CD4-positive, alpha-beta T cell (primary cell): Measurements from ENCODE around the gene LPXN. TPM values are rescaled to one million over a fixed set of nuclear protein-coding genes. Genes with fewer than 3 reads are reported as not detected.

Source experiments
- ATAC-seq: fragments of 200-7000 bp; cut with Tn5 transposase; one replicate; pipeline ENCODE4 v1.10.0; 2022; ENCODE audit warnings: mild to moderate bottlenecking; ENCODE audit not compliant: poor library complexity
- CTCF ChIA-PET: fragments of 350-600 bp; sonication (Branson Sonifier 250); formaldehyde crosslinking; loops from one replicate; lab custom pipeline; 2021; ENCODE audit warnings: antibody characterized with exemption, inconsistent platforms; lab: Charles Lee
- POLR2A ChIA-PET: fragments of 350-600 bp; sonication (Branson Sonifier 250); formaldehyde crosslinking; loops from one replicate; lab custom pipeline; 2021; ENCODE audit warnings: antibody characterized with exemption, inconsistent platforms; lab: Charles Lee
- DNase-seq, 14 experiments: peaks; one replicate each; pipeline ENCODE4 v3.0.0-alpha.2; 2013 to 2020; ENCODE audit warnings: mixed read lengths in 2 of 14
- H3K27ac ChIP-seq, 2 donors: one replicate each; pipeline versions ENCODE4 v1.5.1 to v1.7.0; 2013; ENCODE audit warnings: low read length in 2 of 2, low read depth in 1 of 2, mild to moderate bottlenecking in 1 of 2
- H3K27me3 ChIP-seq, 2 experiments: 1 replicate in 1 of 2; 2 replicates in 1 of 2; pipeline versions ENCODE4 v1.6.1 to v1.7.0; 2013; ENCODE audit warnings: low read length in 2 of 2, control low read depth in 1 of 2, mild to moderate bottlenecking in 1 of 2, moderate library complexity in 1 of 2; ENCODE audit not compliant: insufficient read depth in 2 of 2, control insufficient read depth in 1 of 2
- H3K36me3 ChIP-seq: one replicate; pipeline ENCODE4 v1.6.1; 2013; ENCODE audit warnings: low read length, control low read depth; ENCODE audit not compliant: insufficient read depth
- H3K4me1 ChIP-seq: one replicate; pipeline ENCODE4 v1.6.1; 2013; ENCODE audit warnings: low read length, control low read depth; ENCODE audit not compliant: insufficient read depth
- H3K4me3 ChIP-seq: one replicate; pipeline ENCODE4 v1.5.1; 2013; ENCODE audit warnings: mild to moderate bottlenecking, low read length, moderate library complexity
- H3K9me3 ChIP-seq, 2 experiments: 1 replicate in 1 of 2; 2 replicates in 1 of 2; pipeline versions ENCODE4 v1.6.1 to v1.7.0; 2013; ENCODE audit warnings: low read length in 2 of 2, mild to moderate bottlenecking in 2 of 2, control low read depth in 1 of 2, moderate library complexity in 1 of 2; ENCODE audit not compliant: control insufficient read depth in 1 of 2, insufficient read depth in 1 of 2
- H3K27ac Mint-ChIP-seq: one replicate; pipeline ENCODE4 v1.8.0; 2020; ENCODE audit warnings: mixed read lengths
- H3K27me3 Mint-ChIP-seq: one replicate; pipeline ENCODE4 v1.8.0; 2021; ENCODE audit warnings: mixed read lengths
- H3K36me3 Mint-ChIP-seq: one replicate; pipeline ENCODE4 v1.8.0; 2021; ENCODE audit warnings: low read depth, mixed read lengths
- H3K4me1 Mint-ChIP-seq: one replicate; pipeline ENCODE4 v1.8.0; 2021; ENCODE audit warnings: low read depth, mixed read lengths
- H3K4me3 Mint-ChIP-seq: one replicate; pipeline ENCODE4 v1.8.0; 2020; ENCODE audit warnings: mild to moderate bottlenecking, mixed read lengths
- H3K9me3 Mint-ChIP-seq: one replicate; pipeline ENCODE4 v1.8.0; 2020; ENCODE audit warnings: mixed read lengths
- CTCF ChIP-seq: fragments of 200-600 bp; IDR thresholded peaks from one replicate; pipeline ENCODE4 v1.8.0; 2022; ENCODE audit warnings: antibody characterized with exemption, mild to moderate bottlenecking
- intact Hi-C, 2 experiments: fragments of 100-400 bp; cut with DNase I in 1 of 2; cut with micrococcal nuclease in 1 of 2; formaldehyde crosslinking; loops; one replicate each; pipeline versions ENCODE4 v1.15.1 to v1.9.0; 2023 to 2025; cut with DNase I, micrococcal nuclease
- total RNA-seq, 174 experiments: library from RNA in 2 of 174; stranded (reverse) in 2 of 174; gene quantifications; one replicate each; pipeline ENCODE4 v1.2.3 and lab custom pipeline; 2021 to 2026

The LPXN gene
- total RNA-seq, 2 experiments from 2014 or later: 35.5 to 36.3 TPM

GRCh38 chr11:58561394-58562098, 14.1 kb downstream of the LPXN start:
- peak overlapping the region; percentile 76 for H3K27ac Mint-ChIP-seq
- TF ChIP-seq CTCF: no peak
- intact Hi-C loops: loop anchor here (2.0 to 5.0 kb wide), 2 partner anchors 17 to 34 kb away; partner anchors contain the start of gene ZFP91 (in 1 of the 2)
- DNase-seq (no peak), ATAC-seq (no peak)
- no peaks in the 10 kb centered on the region for H3K9me3 Mint-ChIP-seq
- ChIA-PET POLR2A (interaction anchor here (1.1 to 1.5 kb wide), 3 partner anchors 14 to 16 kb away, joined by 3 to 8 read pairs (median 6); partner anchors contain the start of gene LPXN), CTCF (interaction anchor here (1.2 to 1.3 kb wide), 2 partner anchors 38 to 43 kb away, joined by 3 read pairs; no protein-coding TSS in a partner anchor)
- peaks cover 77% of the 10 kb centered on the region for H3K4me1 Mint-ChIP-seq
- no peaks in the 10 kb centered on the region for H3K27me3 Mint-ChIP-seq
- no peaks in the 10 kb centered on the region for H3K9me3 ChIP-seq
- H3K36me3 Mint-ChIP-seq: peaks cover 83% of the 10 kb centered on the region
- H3K4me3 Mint-ChIP-seq: no peak overlapping the region
- peaks cover 58% of the 10 kb centered on the region for H3K36me3 ChIP-seq
- no peaks in the 10 kb centered on the region for H3K27me3 ChIP-seq
- no peak overlapping the region for H3K27ac ChIP-seq
- peaks cover 32% of the 10 kb centered on the region for H3K4me1 ChIP-seq
- no peak overlapping the region for H3K4me3 ChIP-seq

- ChIA-PET CTCF (interaction anchor here (1.0 to 1.2 kb wide), 2 partner anchors 13 to 43 kb away, joined by 3 read pairs; no protein-coding TSS in a partner anchor), POLR2A (interaction anchor here (1.1 kb wide), 2 partner anchors 12 to 15 kb away, joined by 3 read pairs; partner anchors contain the start of gene LPXN)
- ATAC-seq (no peak), DNase-seq (no peak)
- no peak for TF ChIP-seq CTCF
- Histone ChIP-seq H3K27me3 (no peaks in the 10 kb centered on the region), H3K27ac (no peak overlapping the region), H3K4me3 (no peak overlapping the region), H3K4me1 (peaks cover 32% of the 10 kb centered on the region), H3K9me3 (no peaks in the 10 kb centered on the region), H3K36me3 (peaks cover 57% of the 10 kb centered on the region)
- no peaks in the 10 kb centered on the region for H3K27me3 Mint-ChIP-seq
- H3K4me1 Mint-ChIP-seq: peaks cover 78% of the 10 kb centered on the region
- peak overlapping the region; percentile 76 for H3K27ac Mint-ChIP-seq
- intact Hi-C loops: loop anchor here in 1 of 2 experiments (5.0 kb wide), 1 partner anchor 34 kb away; no protein-coding TSS in a partner anchor
- H3K9me3 Mint-ChIP-seq: no peaks in the 10 kb centered on the region
- no peak overlapping the region for H3K4me3 Mint-ChIP-seq
- H3K36me3 Mint-ChIP-seq: peaks cover 80% of the 10 kb centered on the region
These were observed 14.8 kb downstream of the LPXN start for GRCh38 chr11:58560842-58561241.

- POLR2A ChIA-PET: no interaction called here
- no peak overlapping the region for H3K27ac Mint-ChIP-seq
These were observed 26.0 kb downstream of the LPXN start for GRCh38 chr11:58549644-58550043.

More at GRCh38 chr11:58549644-58550043, 26.0 kb downstream of the LPXN start:
- Mint-ChIP-seq H3K4me3 (no peak overlapping the region), H3K4me1 (peaks cover 18% of the 10 kb centered on the region), H3K36me3 (peaks cover 98% of the 10 kb centered on the region), H3K27me3 (no peaks in the 10 kb centered on the region), H3K9me3 (no peaks in the 10 kb centered on the region)
- ATAC-seq (no peak), DNase-seq (no peak)
- no peak for TF ChIP-seq CTCF
- Histone ChIP-seq H3K27ac (no peak overlapping the region), H3K27me3 (no peaks in the 10 kb centered on the region), H3K4me1 (no peaks in the 10 kb centered on the region), H3K36me3 (peaks cover 100% of the 10 kb centered on the region), H3K4me3 (no peak overlapping the region), H3K9me3 (no peaks in the 10 kb centered on the region)
- intact Hi-C loops: no loop called here
- CTCF ChIA-PET: no interaction called here
